GM12865 (cell line): ENCODE measurements around the gene PHOSPHO1.

Experiments used
- DNase-seq: peaks from one replicate; pipeline ENCODE4 v3.0.0; 2010; ENCODE audit warnings: low read depth
- H3K4me3 ChIP-seq: 2 replicates; pipeline ENCODE4 v1.5.1; 2011; ENCODE audit warnings: mild to moderate bottlenecking, low read depth, low read length, control low read depth
- TF ChIP-seq, protein P1 (sequence below): IDR thresholded peaks from 2 replicates; pipeline ENCODE4 v1.5.1; 2011; ENCODE audit warnings: low read length, control low read depth, low read depth, inconsistent platforms; ENCODE audit not compliant: insufficient read depth; ENCODE audit errors: missing control alignments

Gene PHOSPHO1

GRCh38 chr17:49224997-49225337, 5.6 kb downstream of the PHOSPHO1 start:
- no peak for DNase-seq
- no peak overlapping the region for H3K4me3 ChIP-seq
- TF ChIP-seq, protein P1, sequence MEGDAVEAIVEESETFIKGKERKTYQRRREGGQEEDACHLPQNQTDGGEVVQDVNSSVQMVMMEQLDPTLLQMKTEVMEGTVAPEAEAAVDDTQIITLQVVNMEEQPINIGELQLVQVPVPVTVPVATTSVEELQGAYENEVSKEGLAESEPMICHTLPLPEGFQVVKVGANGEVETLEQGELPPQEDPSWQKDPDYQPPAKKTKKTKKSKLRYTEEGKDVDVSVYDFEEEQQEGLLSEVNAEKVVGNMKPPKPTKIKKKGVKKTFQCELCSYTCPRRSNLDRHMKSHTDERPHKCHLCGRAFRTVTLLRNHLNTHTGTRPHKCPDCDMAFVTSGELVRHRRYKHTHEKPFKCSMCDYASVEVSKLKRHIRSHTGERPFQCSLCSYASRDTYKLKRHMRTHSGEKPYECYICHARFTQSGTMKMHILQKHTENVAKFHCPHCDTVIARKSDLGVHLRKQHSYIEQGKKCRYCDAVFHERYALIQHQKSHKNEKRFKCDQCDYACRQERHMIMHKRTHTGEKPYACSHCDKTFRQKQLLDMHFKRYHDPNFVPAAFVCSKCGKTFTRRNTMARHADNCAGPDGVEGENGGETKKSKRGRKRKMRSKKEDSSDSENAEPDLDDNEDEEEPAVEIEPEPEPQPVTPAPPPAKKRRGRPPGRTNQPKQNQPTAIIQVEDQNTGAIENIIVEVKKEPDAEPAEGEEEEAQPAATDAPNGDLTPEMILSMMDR = no peak

- no peak overlapping the region for H3K4me3 ChIP-seq
- peak; percentile 65 for DNase-seq
- TF ChIP-seq, protein P1 = no peak
Observed at GRCh38 chr17:49224198-49224996, 6.2 kb downstream of the PHOSPHO1 start.

DNA sequence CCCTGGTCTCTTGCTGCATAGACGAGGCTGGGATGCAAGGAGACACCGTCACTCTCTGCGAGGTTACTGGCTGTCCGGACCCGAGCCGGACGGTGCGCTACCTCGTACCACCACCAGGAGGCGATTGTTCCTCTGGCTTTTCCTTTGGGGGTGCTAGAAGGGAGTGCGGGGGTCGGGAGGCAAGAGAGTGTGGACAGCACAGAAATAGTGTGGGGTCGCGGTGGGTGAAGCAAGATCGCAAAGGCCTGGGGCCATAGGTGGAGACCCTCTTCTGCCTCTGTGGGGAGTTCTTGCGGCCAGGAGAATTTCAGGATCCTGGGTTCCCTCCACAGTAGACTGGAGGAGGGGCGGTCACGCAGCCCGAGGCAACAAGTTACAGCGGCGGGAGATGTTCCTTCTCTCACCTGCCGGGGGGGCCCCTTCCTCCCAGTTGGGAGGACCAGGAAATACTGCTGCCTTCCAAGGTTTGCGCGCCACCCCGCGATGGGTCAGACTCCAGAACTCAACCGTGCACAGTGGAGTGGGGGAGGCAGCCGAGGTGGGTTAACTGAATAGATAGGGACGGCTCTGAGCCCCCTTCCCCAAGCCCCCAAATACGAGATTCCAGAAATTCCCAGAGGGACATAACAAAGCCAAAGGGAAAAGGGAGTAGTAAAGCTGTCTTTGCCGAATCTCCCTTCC, 6.9 kb downstream of the PHOSPHO1 start:
- no peak overlapping the region for H3K4me3 ChIP-seq
- DNase-seq = peak; percentile 54
- TF ChIP-seq, protein P1 = peak; percentile 87

GRCh38 chr17:49223168-49223516, 7.4 kb downstream of the PHOSPHO1 start:
- TF ChIP-seq, protein P1 = no peak
- no peak overlapping the region for H3K4me3 ChIP-seq
- no peak for DNase-seq

DNA sequence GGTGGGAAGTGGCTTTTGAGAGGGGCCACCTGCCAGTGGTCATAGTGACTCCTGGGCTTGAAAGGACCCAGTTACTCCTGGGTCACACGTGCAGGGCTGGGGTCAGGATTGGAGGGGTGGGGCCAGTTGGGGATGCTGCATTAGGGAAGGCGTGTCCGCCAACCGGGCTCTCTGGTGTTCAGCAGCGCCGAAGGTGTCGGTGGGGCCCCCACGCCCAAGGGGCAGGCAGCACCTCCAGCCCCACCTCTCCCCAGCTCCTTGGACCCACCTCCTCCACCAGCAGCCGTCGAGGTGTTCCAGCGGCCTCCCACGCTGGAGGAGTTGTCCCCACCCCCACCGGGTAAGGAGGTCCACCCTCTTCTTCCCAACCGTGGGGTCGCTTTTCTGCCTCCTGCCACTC, 10.6 kb downstream of the PHOSPHO1 start:
- TF ChIP-seq, protein P1 = no peak
- no peak overlapping the region for H3K4me3 ChIP-seq
- DNase-seq = no peak

GRCh38 chr17:49218941-49219913, 11.4 kb downstream of the PHOSPHO1 start:
- peak; percentile 83 for DNase-seq

More at GRCh38 chr17:49218941-49219913, 11.4 kb downstream of the PHOSPHO1 start:
- peak overlapping the region; percentile 36 for H3K4me3 ChIP-seq
- TF ChIP-seq, protein P1 = peak; percentile 63
